ENCODE data around the gene EPB41L4B. TPM values are rescaled to one million over a fixed set of nuclear protein-coding genes. Genes with fewer than 3 reads are reported as not detected.

Gene EPB41L4B
- total RNA-seq, 1 donor from 2014 or later = 6.8 TPM

DNA sequence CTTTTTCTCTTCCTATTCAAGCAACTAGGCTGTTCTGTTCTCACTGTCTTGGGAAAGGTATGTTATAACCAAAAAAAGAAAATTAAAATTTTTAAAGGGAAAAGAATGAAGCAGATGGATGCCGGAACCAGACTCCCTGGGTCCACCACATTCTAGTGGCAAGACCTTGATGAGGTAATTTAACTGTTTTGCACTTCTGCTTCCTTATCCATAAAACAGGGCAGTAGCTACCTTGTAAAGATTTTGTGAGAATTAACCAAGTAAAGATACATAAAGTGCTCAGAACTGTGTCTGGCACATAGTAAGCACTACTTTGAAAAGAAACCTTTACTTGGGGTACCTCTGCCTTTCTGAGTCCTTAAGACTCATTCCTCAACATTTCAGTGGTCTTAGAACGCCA lies 17.0 kb downstream of the EPB41L4B start:
- Histone ChIP-seq H3K36me3 (ENCODE audit: control insufficient read depth in 3 of 3, insufficient read depth in 3 of 3, low read length in 3 of 3) (no peaks in the 10 kb centered on the region), H3K9ac (ENCODE audit: low read depth in 1 of 3, low read length in 3 of 3) (no peak overlapping the region), H3K27me3 (ENCODE audit: control insufficient read depth in 3 of 3, insufficient read depth in 3 of 3, low read length in 3 of 3) (peaks cover 0 to 12% (median 0%) of the 10 kb centered on the region in 3 donors), H3K9me3 (ENCODE audit: control insufficient read depth in 3 of 3, low read length in 3 of 3) (no peaks in the 10 kb centered on the region), H3K27ac (ENCODE audit: low read depth, low read length) (no peak overlapping the region), H3K4me3 (ENCODE audit: low read length in 3 of 3) (no peak overlapping the region), H3K4me1 (ENCODE audit: control insufficient read depth in 3 of 3, insufficient read depth in 3 of 3, low read length in 3 of 3) (peaks cover 0 to 7% (median 5%) of the 10 kb centered on the region in 3 donors)

DNA sequence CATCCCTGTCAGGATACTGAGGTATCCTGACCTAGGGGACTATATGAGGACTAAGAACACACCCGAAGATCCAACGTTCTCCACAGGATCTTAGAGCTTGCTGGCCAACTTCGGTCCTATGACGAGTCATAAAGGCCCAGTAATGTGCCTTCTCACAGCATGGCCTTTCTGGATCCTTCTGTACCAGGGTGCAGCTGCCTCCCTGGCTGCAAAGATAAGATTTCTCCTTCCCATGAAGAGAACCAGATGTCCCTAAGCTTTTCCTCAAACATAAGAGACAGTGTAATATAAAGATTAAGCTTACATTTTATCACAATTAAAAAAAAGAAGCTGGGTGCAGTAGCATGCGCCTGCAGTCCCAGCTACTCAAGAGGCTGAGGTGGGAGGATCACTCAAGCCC lies 18.3 kb downstream of the EPB41L4B start:
- Histone ChIP-seq H3K4me1 (ENCODE audit: control insufficient read depth in 3 of 3, insufficient read depth in 3 of 3, low read length in 3 of 3) (peaks cover 0 to 7% (median 5%) of the 10 kb centered on the region in 3 donors), H3K36me3 (ENCODE audit: control insufficient read depth in 3 of 3, insufficient read depth in 3 of 3, low read length in 3 of 3) (no peaks in the 10 kb centered on the region)

DNA sequence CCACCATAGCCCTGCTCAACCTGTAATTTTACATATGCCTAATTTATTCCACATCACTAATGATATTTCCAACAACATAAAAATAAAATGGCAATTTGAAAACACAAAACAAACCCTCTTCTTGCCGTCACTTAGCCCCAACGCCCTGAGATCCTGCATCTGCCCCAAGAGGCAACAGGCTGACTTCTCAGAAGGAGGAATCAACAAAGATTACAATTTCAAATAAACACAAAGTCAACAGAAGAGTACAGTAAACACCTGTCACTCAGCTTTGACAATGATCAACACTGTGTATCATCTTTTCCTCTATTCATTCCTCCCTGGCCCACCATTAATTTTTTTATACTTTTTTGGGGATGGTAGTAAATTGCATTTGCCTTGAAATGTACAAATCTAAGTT lies 19.8 kb downstream of the EPB41L4B start:
- no peak overlapping the region for H3K9ac ChIP-seq (ENCODE audit: low read depth in 1 of 3, low read length in 3 of 3)
- no peaks in the 10 kb centered on the region for H3K9me3 ChIP-seq (ENCODE audit: control insufficient read depth in 3 of 3, low read length in 3 of 3)
- peaks cover 0 to 19% (median 0%) of the 10 kb centered on the region in 3 donors for H3K27me3 ChIP-seq (ENCODE audit: control insufficient read depth in 3 of 3, insufficient read depth in 3 of 3, low read length in 3 of 3)
- H3K36me3 ChIP-seq (ENCODE audit: control insufficient read depth in 3 of 3, insufficient read depth in 3 of 3, low read length in 3 of 3) = no peaks in the 10 kb centered on the region
- H3K4me1 ChIP-seq (ENCODE audit: control insufficient read depth in 3 of 3, insufficient read depth in 3 of 3, low read length in 3 of 3) = peaks cover 0 to 5% (median 4%) of the 10 kb centered on the region in 3 donors
- H3K27ac ChIP-seq (ENCODE audit: low read depth, low read length) = no peak overlapping the region
- H3K4me3 ChIP-seq (ENCODE audit: low read length in 3 of 3) = no peak overlapping the region

More for the DNA sequence above, 18.3 kb downstream of the EPB41L4B start:
- H3K9me3 ChIP-seq (ENCODE audit: control insufficient read depth in 3 of 3, low read length in 3 of 3) = no peaks in the 10 kb centered on the region
- no peak overlapping the region for H3K9ac ChIP-seq (ENCODE audit: low read depth in 1 of 3, low read length in 3 of 3)
- no peak overlapping the region for H3K27ac ChIP-seq (ENCODE audit: low read depth, low read length)
- H3K4me3 ChIP-seq (ENCODE audit: low read length in 3 of 3) = no peak overlapping the region
- peaks cover 0 to 14% (median 0%) of the 10 kb centered on the region in 3 donors for H3K27me3 ChIP-seq (ENCODE audit: control insufficient read depth in 3 of 3, insufficient read depth in 3 of 3, low read length in 3 of 3)

DNA sequence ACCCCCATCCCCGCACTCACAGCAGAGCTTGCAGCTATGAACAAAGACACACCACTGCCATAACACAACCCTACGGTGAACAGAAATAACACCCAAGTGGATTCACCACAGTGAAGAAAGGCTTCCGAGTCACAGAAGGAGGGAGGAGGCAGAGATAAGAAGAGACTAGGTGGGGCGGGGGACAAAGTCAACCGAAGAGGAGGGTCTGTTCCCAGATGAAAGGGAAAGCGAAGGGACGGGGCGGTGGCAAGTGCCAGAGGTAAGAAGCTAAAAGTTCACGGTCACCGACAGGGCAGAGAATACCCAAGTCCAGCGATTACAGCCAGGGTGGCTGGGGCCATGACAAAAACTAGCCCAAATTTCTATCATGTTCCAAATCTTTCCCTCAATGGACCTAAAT lies 21.0 kb downstream of the EPB41L4B start:
- peaks cover 0 to 19% (median 0%) of the 10 kb centered on the region in 3 donors for H3K27me3 ChIP-seq (ENCODE audit: control insufficient read depth in 3 of 3, insufficient read depth in 3 of 3, low read length in 3 of 3)
- peaks cover 0 to 5% (median 4%) of the 10 kb centered on the region in 3 donors for H3K4me1 ChIP-seq (ENCODE audit: control insufficient read depth in 3 of 3, insufficient read depth in 3 of 3, low read length in 3 of 3)
- no peaks in the 10 kb centered on the region for H3K36me3 ChIP-seq (ENCODE audit: control insufficient read depth in 3 of 3, insufficient read depth in 3 of 3, low read length in 3 of 3)
- H3K9me3 ChIP-seq (ENCODE audit: control insufficient read depth in 3 of 3, low read length in 3 of 3) = no peaks in the 10 kb centered on the region
- no peak overlapping the region for H3K9ac ChIP-seq (ENCODE audit: low read depth in 1 of 3, low read length in 3 of 3)
- no peak overlapping the region for H3K4me3 ChIP-seq (ENCODE audit: low read length in 3 of 3)
- H3K27ac ChIP-seq (ENCODE audit: low read depth, low read length) = no peak overlapping the region

DNA sequence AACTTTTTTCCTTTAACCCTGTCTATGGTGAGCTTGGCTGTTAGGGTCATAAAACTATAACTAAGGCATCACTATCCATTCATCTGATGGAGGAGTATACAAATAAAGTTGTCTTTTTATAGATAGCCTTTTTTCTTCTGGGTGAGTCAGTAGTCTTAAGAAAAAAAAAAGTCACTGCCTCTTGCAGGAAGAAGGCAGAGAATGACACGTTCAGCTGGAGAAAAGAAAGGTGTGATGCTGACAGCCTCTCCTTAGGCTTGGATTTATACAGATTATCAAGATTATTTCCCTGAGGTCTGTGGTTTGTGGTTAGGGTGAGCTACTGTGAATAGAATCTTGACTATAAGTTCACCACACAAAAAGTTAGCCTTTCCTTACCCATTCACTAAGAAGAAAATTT lies 23.0 kb downstream of the EPB41L4B start:
- Histone ChIP-seq H3K27ac (ENCODE audit: low read depth, low read length) (no peak overlapping the region), H3K9ac (ENCODE audit: low read depth in 1 of 3, low read length in 3 of 3) (no peak overlapping the region)

DNA sequence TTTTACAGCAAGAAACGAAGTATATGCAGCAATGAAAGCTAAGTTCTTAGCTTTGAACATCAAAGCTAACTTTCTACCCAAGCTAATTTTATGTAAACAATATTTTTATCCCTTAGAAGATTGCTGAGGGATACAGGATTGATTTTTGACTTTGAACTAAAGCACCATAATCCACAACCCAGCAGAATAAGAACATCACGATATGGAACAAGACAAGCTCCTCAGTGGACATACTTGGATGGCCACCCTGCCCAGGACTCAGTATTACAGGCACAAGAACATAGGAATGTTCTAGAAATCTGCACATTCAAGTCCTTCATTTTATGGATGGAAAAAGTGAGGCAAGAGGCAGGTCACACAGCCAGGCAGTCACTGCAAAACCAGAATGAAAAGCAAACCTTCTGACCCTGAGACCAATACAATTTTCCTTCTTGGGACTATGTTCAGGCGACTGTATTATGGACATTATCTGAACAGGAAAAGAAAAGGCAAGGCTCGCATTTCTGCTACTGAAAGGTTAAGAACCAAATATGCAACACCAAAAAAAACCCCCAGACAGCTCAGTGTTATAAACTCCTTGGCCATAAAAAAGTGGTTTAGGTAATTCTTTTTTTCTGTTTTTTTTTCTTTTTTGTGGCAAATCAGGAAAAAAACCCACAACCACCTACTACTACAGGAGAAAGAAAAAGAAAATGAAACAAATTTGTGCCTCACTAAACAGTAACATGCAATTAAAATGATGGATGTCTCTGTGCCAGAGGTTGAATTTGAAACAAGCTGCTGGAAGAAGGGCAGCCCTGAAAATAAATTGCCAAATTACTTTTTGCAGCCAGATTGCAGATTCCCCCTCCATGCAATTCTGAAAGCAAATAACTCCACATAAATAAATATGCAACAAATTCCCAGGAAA lies 25.4 kb downstream of the EPB41L4B start:
- Histone ChIP-seq H3K4me3 (ENCODE audit: low read length in 3 of 3) (no peak overlapping the region), H3K36me3 (ENCODE audit: control insufficient read depth in 3 of 3, insufficient read depth in 3 of 3, low read length in 3 of 3) (no peaks in the 10 kb centered on the region), H3K27me3 (ENCODE audit: control insufficient read depth in 3 of 3, insufficient read depth in 3 of 3, low read length in 3 of 3) (peaks cover 0 to 10% (median 0%) of the 10 kb centered on the region in 3 donors), H3K9ac (ENCODE audit: low read depth in 1 of 3, low read length in 3 of 3) (no peak overlapping the region), H3K4me1 (ENCODE audit: control insufficient read depth in 3 of 3, insufficient read depth in 3 of 3, low read length in 3 of 3) (no peaks in the 10 kb centered on the region), H3K9me3 (ENCODE audit: control insufficient read depth in 3 of 3, low read length in 3 of 3) (no peaks in the 10 kb centered on the region), H3K27ac (ENCODE audit: low read depth, low read length) (no peak overlapping the region)

More for the DNA sequence above, 23.0 kb downstream of the EPB41L4B start:
- H3K36me3 ChIP-seq (ENCODE audit: control insufficient read depth in 3 of 3, insufficient read depth in 3 of 3, low read length in 3 of 3) = no peaks in the 10 kb centered on the region
- peaks cover 0 to 19% (median 0%) of the 10 kb centered on the region in 3 donors for H3K27me3 ChIP-seq (ENCODE audit: control insufficient read depth in 3 of 3, insufficient read depth in 3 of 3, low read length in 3 of 3)
- no peak overlapping the region for H3K4me3 ChIP-seq (ENCODE audit: low read length in 3 of 3)
- no peaks in the 10 kb centered on the region for H3K9me3 ChIP-seq (ENCODE audit: control insufficient read depth in 3 of 3, low read length in 3 of 3)
- H3K4me1 ChIP-seq (ENCODE audit: control insufficient read depth in 3 of 3, insufficient read depth in 3 of 3, low read length in 3 of 3) = no peaks in the 10 kb centered on the region

DNA sequence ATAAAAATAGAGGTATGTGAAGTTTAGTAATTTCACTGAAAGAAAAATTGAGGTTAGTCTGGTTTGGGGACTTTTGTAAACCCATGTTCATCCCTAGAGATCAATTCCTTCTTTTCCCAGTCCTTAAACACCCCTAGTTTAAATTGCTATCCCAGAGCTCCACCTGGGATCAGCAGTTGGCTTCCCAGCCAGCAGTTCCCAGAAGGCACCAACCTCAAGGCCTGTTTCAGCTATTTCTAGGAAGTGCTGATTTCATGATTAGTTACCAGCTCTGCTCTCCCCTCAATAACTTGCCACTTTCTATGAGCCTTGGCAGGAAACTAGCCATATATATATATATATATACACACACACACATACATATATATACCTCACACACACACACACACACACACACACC lies 30.5 kb downstream of the EPB41L4B start:
- no peak overlapping the region for H3K27ac ChIP-seq (ENCODE audit: low read depth, low read length)
- H3K4me3 ChIP-seq (ENCODE audit: low read length in 3 of 3) = no peak overlapping the region
- no peak overlapping the region for H3K9ac ChIP-seq (ENCODE audit: low read depth in 1 of 3, low read length in 3 of 3)
- peaks cover 0 to 9% (median 8%) of the 10 kb centered on the region in 3 donors for H3K4me1 ChIP-seq (ENCODE audit: control insufficient read depth in 3 of 3, insufficient read depth in 3 of 3, low read length in 3 of 3)
- H3K27me3 ChIP-seq (ENCODE audit: control insufficient read depth in 3 of 3, insufficient read depth in 3 of 3, low read length in 3 of 3) = no peaks in the 10 kb centered on the region
- no peaks in the 10 kb centered on the region for H3K36me3 ChIP-seq (ENCODE audit: control insufficient read depth in 3 of 3, insufficient read depth in 3 of 3, low read length in 3 of 3)
- no peaks in the 10 kb centered on the region for H3K9me3 ChIP-seq (ENCODE audit: control insufficient read depth in 3 of 3, low read length in 3 of 3)

DNA sequence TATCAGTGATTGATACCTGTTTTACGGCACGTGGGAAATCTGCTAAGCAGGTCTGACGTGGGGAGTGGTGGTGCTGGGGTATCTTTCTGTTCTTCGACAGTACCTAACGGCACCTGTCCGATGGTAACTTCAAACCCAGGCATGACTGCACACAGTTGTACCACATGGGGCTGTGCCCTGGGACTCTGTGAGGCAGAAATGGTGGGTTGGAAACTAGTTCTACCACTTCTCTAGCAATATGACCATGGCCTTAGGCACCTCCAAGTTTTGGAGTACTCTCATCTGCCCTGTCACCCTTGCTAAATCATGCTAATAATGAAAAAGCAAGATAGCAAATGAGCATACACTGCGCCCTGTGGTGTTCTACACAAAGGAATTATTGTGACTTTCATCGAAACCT lies 30.9 kb downstream of the EPB41L4B start:
- no peak overlapping the region for H3K4me3 ChIP-seq (ENCODE audit: low read length in 3 of 3)
- H3K27ac ChIP-seq (ENCODE audit: low read depth, low read length) = no peak overlapping the region
- H3K36me3 ChIP-seq (ENCODE audit: control insufficient read depth in 3 of 3, insufficient read depth in 3 of 3, low read length in 3 of 3) = no peaks in the 10 kb centered on the region
- no peaks in the 10 kb centered on the region for H3K9me3 ChIP-seq (ENCODE audit: control insufficient read depth in 3 of 3, low read length in 3 of 3)
- no peaks in the 10 kb centered on the region for H3K27me3 ChIP-seq (ENCODE audit: control insufficient read depth in 3 of 3, insufficient read depth in 3 of 3, low read length in 3 of 3)
- no peak overlapping the region for H3K9ac ChIP-seq (ENCODE audit: low read depth in 1 of 3, low read length in 3 of 3)
- peaks cover 0 to 9% (median 8%) of the 10 kb centered on the region in 3 donors for H3K4me1 ChIP-seq (ENCODE audit: control insufficient read depth in 3 of 3, insufficient read depth in 3 of 3, low read length in 3 of 3)

DNA sequence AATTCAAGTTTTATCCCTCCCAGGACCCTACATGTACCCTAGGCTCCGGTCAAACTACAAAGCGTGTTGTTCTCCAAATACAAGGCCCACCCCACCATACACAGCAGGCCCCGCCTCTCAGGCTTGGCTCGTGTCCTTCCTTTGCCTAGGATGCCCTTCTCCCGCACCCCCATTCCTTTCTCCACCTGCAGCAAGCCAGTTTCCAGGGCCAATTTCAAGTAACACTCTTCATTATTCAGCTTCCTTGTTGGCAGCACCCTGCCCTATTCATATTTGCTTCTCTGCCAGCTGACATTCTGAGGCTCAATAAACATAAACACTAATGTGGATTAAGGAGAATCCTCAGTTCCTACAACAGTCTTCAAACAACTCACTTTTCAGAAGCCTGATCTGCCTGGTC lies 31.7 kb downstream of the EPB41L4B start:
- Histone ChIP-seq H3K27me3 (ENCODE audit: control insufficient read depth in 3 of 3, insufficient read depth in 3 of 3, low read length in 3 of 3) (no peaks in the 10 kb centered on the region), H3K27ac (ENCODE audit: low read depth, low read length) (no peak overlapping the region), H3K9ac (ENCODE audit: low read depth in 1 of 3, low read length in 3 of 3) (no peak overlapping the region), H3K9me3 (ENCODE audit: control insufficient read depth in 3 of 3, low read length in 3 of 3) (no peaks in the 10 kb centered on the region), H3K4me1 (ENCODE audit: control insufficient read depth in 3 of 3, insufficient read depth in 3 of 3, low read length in 3 of 3) (peaks cover 0 to 9% (median 8%) of the 10 kb centered on the region in 3 donors), H3K36me3 (ENCODE audit: control insufficient read depth in 3 of 3, insufficient read depth in 3 of 3, low read length in 3 of 3) (no peaks in the 10 kb centered on the region), H3K4me3 (ENCODE audit: low read length in 3 of 3) (no peak overlapping the region)

DNA sequence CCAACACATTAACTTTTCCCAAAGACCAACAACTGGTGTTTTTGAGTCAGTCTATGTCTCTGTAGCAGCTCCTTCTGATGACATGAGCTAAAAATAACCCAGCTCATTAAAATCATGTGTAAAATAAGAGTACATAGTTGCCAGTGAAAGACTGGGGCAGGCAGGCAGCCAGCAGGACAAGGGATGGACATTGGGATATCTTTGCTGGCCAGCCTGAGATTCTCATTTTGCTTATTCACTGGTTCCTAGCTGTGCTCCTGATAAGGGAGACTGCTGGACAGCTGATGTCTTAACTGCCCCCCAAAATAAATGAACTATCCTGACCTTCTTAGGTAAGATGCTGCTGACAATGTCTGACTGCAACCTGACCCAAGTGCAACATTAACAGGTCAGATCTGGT lies 33.9 kb downstream of the EPB41L4B start:
- Histone ChIP-seq H3K36me3 (ENCODE audit: control insufficient read depth in 3 of 3, insufficient read depth in 3 of 3, low read length in 3 of 3) (no peaks in the 10 kb centered on the region), H3K27ac (ENCODE audit: low read depth, low read length) (no peak overlapping the region), H3K4me1 (ENCODE audit: control insufficient read depth in 3 of 3, insufficient read depth in 3 of 3, low read length in 3 of 3) (peaks cover 0 to 9% (median 8%) of the 10 kb centered on the region in 3 donors), H3K27me3 (ENCODE audit: control insufficient read depth in 3 of 3, insufficient read depth in 3 of 3, low read length in 3 of 3) (no peaks in the 10 kb centered on the region), H3K9me3 (ENCODE audit: control insufficient read depth in 3 of 3, low read length in 3 of 3) (no peaks in the 10 kb centered on the region), H3K9ac (ENCODE audit: low read depth in 1 of 3, low read length in 3 of 3) (no peak overlapping the region), H3K4me3 (ENCODE audit: low read length in 3 of 3) (no peak overlapping the region)
